22Rv1 (cell line): ENCODE data around the gene PLAC8L1.
A peak's percentile ranks its signal among the peaks of the same experiment; 100 is the strongest.

Source experiments
- H3K27ac ChIP-seq: fragments of 450-650 bp; 2 replicates; pipeline ENCODE4 v1.5.1; 2017
- CTCF ChIP-seq: fragments of 450-650 bp; IDR thresholded peaks from 2 replicates; pipeline ENCODE4 v1.5.1; 2017; ENCODE audit warnings: mild to moderate bottlenecking
- ZFX ChIP-seq: fragments of 450-650 bp; IDR thresholded peaks from 2 replicates; pipeline ENCODE4 v1.6.1; 2017; ENCODE audit warnings: antibody characterized with exemption, borderline replicate concordance

PLAC8L1 gene

GRCh38 chr5:146055432-146055831, 49.9 kb downstream of the PLAC8L1 start:
- TF ChIP-seq ZFX: no peak
- no peak for TF ChIP-seq CTCF
- H3K27ac ChIP-seq: no peak overlapping the region

GRCh38 chr5:146052780-146053179, 52.6 kb downstream of the PLAC8L1 start:
- TF ChIP-seq ZFX (no peak), CTCF (peak; percentile 35)
- no peak overlapping the region for H3K27ac ChIP-seq

- H3K27ac ChIP-seq: no peak overlapping the region
- TF ChIP-seq CTCF: no peak
- TF ChIP-seq ZFX: no peak
Observed at GRCh38 chr5:146051678-146052077, 53.7 kb downstream of the PLAC8L1 start.

GRCh38 chr5:146050086-146050485, 55.3 kb downstream of the PLAC8L1 start:
- TF ChIP-seq CTCF (no peak), ZFX (no peak)
- H3K27ac ChIP-seq: no peak overlapping the region

- no peak overlapping the region for H3K27ac ChIP-seq
- TF ChIP-seq CTCF: peak; percentile 32
- TF ChIP-seq ZFX: no peak
Observed at GRCh38 chr5:146049704-146050026, 55.7 kb downstream of the PLAC8L1 start.

GRCh38 chr5:146048994-146049703, 56.2 kb downstream of the PLAC8L1 start:
- TF ChIP-seq ZFX (no peak), CTCF (peak; percentile 69)
- no peak overlapping the region for H3K27ac ChIP-seq

- no peak for TF ChIP-seq ZFX
- no peak for TF ChIP-seq CTCF
- H3K27ac ChIP-seq: no peak overlapping the region
Observed at GRCh38 chr5:146047396-146047795, 58.0 kb downstream of the PLAC8L1 start.
